ENCODE results near the gene NUP210. TPM values are rescaled to one million over a fixed set of nuclear protein-coding genes. Genes with fewer than 3 reads are reported as not detected.

The NUP210 gene
- total and polyA plus RNA-seq, 2 donors (not counting 3 experiments of a cell fraction or from before 2014, with no cell fraction given) = 0.14 to 0.84 TPM

DNA sequence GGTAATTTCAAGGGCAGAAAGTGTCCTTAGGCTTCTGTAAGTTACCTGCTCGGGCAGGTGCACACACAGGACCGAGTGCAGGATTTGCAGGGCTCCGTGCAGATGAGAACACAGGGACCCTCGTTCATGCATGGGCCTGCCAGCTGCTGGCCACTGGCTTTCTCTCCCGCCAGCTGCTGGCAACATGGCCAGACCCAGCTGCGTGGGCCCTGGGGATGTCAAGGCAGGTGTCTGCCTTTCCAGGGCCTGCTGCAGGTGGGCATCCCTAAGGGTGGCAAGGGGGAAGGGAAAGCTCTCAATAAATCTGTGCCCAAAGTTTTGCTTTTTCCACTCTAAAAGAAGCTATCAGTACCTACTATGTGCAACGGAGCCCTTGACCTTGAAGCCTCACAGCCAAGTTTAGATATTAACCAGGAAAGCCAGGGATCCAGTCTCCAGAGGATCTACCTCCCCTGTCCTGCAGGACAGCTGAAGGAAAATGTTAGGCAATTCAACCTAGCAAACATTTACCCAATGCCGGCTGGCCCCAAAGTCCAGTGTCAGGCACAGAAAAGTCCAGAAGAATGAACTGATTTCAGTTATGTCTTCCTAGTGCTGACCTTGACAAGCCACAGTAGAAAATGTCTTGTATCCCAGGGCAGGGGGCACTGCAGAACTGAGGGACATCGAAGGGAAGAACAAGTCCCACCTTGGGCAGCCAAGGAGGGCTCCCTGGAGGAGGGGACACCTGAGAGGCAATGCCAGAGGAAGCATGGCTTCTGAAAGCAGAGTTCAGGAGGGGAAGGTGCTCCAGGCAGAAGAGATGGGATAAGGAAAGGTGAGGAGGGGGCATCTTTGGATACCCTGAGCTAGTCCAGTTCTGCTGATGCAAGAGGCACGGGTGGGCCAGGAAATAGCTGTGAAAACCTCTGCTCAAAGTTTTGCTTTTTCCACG is 26.4 kb downstream of the NUP210 start:
- no peak overlapping the region for H2AFZ ChIP-seq (ENCODE audit: low read depth, low read length)
- no peaks in the 10 kb centered on the region for H3K27me3 ChIP-seq (ENCODE audit: control insufficient read depth in 2 of 2, insufficient read depth in 2 of 2, low read length in 2 of 2)
- H3K9me3 ChIP-seq (replicated peaks; ENCODE audit: control insufficient read depth, insufficient read depth, low read length) = no peaks in the 10 kb centered on the region
- no peak overlapping the region for H3K4me2 ChIP-seq (ENCODE audit: insufficient read depth, low read length)
- no peak overlapping the region for H3K27ac ChIP-seq (ENCODE audit: insufficient read depth, low read depth, low read length)
- no peaks in the 10 kb centered on the region for H3K36me3 ChIP-seq (ENCODE audit: control insufficient read depth in 2 of 2, extremely low read depth in 1 of 2, insufficient read depth in 2 of 2, low read length in 2 of 2)
- CTCF ChIA-PET = no interaction called here
- no peak overlapping the region for H3K4me3 ChIP-seq (replicated peaks in 1 of 3; ENCODE audit: insufficient read depth in 1 of 3, low read depth in 1 of 3, low read length in 3 of 3)
- no peaks in the 10 kb centered on the region for H3K9me1 ChIP-seq (replicated peaks; ENCODE audit: control insufficient read depth, extremely low read depth, insufficient read depth, low read length)
- intact Hi-C loops (cut with micrococcal nuclease) (no loop called here), dilution Hi-C loops (cut with MboI; ENCODE audit: extremely low pct_ligation_motif_present, low sequenced_read_pairs) (no loop called here)
- TF ChIP-seq FOS (IDR thresholded peaks at IDR 0.05; ENCODE audit: borderline replicate concordance, insufficient read depth, low read length) = no peak
- no peak for TF ChIP-seq POLR2AphosphoS5 (IDR thresholded peaks at IDR 0.05; ENCODE audit: insufficient read depth, low read depth, low read length)
- TF ChIP-seq EZH2 (IDR thresholded peaks at IDR 0.05; ENCODE audit: borderline replicate concordance, low read depth, low read length, severe bottlenecking) = no peak
- TF ChIP-seq, protein P1, sequence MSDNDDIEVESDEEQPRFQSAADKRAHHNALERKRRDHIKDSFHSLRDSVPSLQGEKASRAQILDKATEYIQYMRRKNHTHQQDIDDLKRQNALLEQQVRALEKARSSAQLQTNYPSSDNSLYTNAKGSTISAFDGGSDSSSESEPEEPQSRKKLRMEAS (IDR thresholded peaks at IDR 0.05; ENCODE audit: insufficient read depth, insufficient read length) = no peak
- no peak for TF ChIP-seq POLR2A (IDR thresholded peaks at IDR 0.05; ENCODE audit: low read depth, low read length)
- TF ChIP-seq GATA2 (IDR thresholded peaks at IDR 0.05; ENCODE audit: insufficient read depth, insufficient read length, low read depth, low read length) = no peak
- no peak for TF ChIP-seq MYC (IDR thresholded peaks at IDR 0.05; ENCODE audit: low read depth, low read length)
- TF ChIP-seq JUN (IDR thresholded peaks at IDR 0.05; ENCODE audit: borderline replicate concordance, insufficient read depth, insufficient read length, low read depth) = no peak
- TF ChIP-seq, protein P2, sequence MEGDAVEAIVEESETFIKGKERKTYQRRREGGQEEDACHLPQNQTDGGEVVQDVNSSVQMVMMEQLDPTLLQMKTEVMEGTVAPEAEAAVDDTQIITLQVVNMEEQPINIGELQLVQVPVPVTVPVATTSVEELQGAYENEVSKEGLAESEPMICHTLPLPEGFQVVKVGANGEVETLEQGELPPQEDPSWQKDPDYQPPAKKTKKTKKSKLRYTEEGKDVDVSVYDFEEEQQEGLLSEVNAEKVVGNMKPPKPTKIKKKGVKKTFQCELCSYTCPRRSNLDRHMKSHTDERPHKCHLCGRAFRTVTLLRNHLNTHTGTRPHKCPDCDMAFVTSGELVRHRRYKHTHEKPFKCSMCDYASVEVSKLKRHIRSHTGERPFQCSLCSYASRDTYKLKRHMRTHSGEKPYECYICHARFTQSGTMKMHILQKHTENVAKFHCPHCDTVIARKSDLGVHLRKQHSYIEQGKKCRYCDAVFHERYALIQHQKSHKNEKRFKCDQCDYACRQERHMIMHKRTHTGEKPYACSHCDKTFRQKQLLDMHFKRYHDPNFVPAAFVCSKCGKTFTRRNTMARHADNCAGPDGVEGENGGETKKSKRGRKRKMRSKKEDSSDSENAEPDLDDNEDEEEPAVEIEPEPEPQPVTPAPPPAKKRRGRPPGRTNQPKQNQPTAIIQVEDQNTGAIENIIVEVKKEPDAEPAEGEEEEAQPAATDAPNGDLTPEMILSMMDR (IDR thresholded peaks at IDR 0.05; ENCODE audit: extremely low read depth in 1 of 2, insufficient read depth in 1 of 2, low read depth in 1 of 2, low read length in 2 of 2) = no peak
- BruUV-seq (replicated peaks) = no TSS peak
- DNase-seq (ENCODE audit: low read depth, low spot score) (no peak), FAIRE-seq (no peak)
- POLR2A ChIA-PET = no interaction called here
- no peaks in the 10 kb centered on the region for H3K4me1 ChIP-seq (ENCODE audit: control insufficient read depth, extremely low read depth, insufficient read depth, low read length)
- H3K9ac ChIP-seq (replicated peaks; ENCODE audit: extremely low read depth, insufficient read depth, low read length) = no peak overlapping the region
- H3K79me2 ChIP-seq (ENCODE audit: control insufficient read depth, insufficient read depth, low read length) = no peaks in the 10 kb centered on the region
- H4K20me1 ChIP-seq (replicated peaks; ENCODE audit: control insufficient read depth, extremely low read depth, insufficient read depth, low read length) = no peaks in the 10 kb centered on the region

Measured in endothelial cell of umbilical vein (primary cell).